Stomach (tissue), 4 donors: Measurements from ENCODE around the gene FAM13B.

Experiments used
- CTCF ChIP-seq, 7 experiments: fragments of 450-650 bp in 4 of 7; fragments of 200-600 bp in 3 of 7; sonication (generic) in 3 of 7; IDR thresholded peaks; one replicate each; pipeline ENCODE4 v1.5.1; 2016 to 2019; ENCODE audit warnings: antibody characterized with exemption in 7 of 7, control low read depth in 2 of 7, mild to moderate bottlenecking in 1 of 7
- POLR2AphosphoS5 ChIP-seq, 3 donors: sonication (generic); formaldehyde crosslinking; IDR thresholded peaks; one replicate each; pipeline ENCODE4 v1.6.1; 2016; ENCODE audit warnings: antibody characterized with exemption in 3 of 3

GRCh38 chr5:137891849-137892248, 141.0 kb downstream of the FAM13B start:
- TF ChIP-seq POLR2AphosphoS5 (IDR thresholded peaks at IDR 0.05) (no peak), CTCF (IDR thresholded peaks at IDR 0.05) (no peak)
